Activated CD8-positive, alpha-beta memory T cell treated with anti-CD3 and anti-CD28 coated beads for 48 hours (primary cell): ENCODE results near the gene WIPF3.
"Not testable (repeated sequence)": the region's sequence is repeated elsewhere in the genome, so short reads cannot be mapped to it uniquely, and the experiment has no call there.

ENCODE experiments used
- DNase-seq, 3 experiments: peaks; one replicate each; pipeline ENCODE4 v3.0.0-alpha.2; 2020; ENCODE audit warnings: low read depth in 2 of 3, low spot score in 2 of 3

Gene WIPF3

GRCh38 chr7:29950480-29950879 lies 144.2 kb downstream of the WIPF3 start:
- DNase-seq, result no peak

GRCh38 chr7:29951206-29951605 lies 144.9 kb downstream of the WIPF3 start:
- DNase-seq, result no peak

- no peak for DNase-seq
These were observed 147.5 kb downstream of the WIPF3 start for GRCh38 chr7:29953726-29954347.

- DNase-seq, result no peak
These were observed 148.9 kb downstream of the WIPF3 start for GRCh38 chr7:29955075-29955792.

GRCh38 chr7:29955799-29956486 lies 149.6 kb downstream of the WIPF3 start:
- DNase-seq, result no peak

GRCh38 chr7:29956487-29956836 lies 150.2 kb downstream of the WIPF3 start:
- no peak for DNase-seq

- no peak for DNase-seq
These were observed 151.4 kb downstream of the WIPF3 start for GRCh38 chr7:29957521-29958310.

- DNase-seq, result no peak
These were observed 152.5 kb downstream of the WIPF3 start for GRCh38 chr7:29958667-29959358.

- DNase-seq, result not testable (repeated sequence)
These were observed 155.3 kb downstream of the WIPF3 start for GRCh38 chr7:29961611-29962010.

GRCh38 chr7:29962035-29962434 lies 155.7 kb downstream of the WIPF3 start:
- DNase-seq, result no peak

GRCh38 chr7:29965030-29965429 lies 158.7 kb downstream of the WIPF3 start:
- DNase-seq, result no peak
